Gastrocnemius medialis (tissue), 4 donors: ENCODE measurements around the gene HIVEP1. TPM values are rescaled to one million over a fixed set of nuclear protein-coding genes. Genes with fewer than 3 reads are reported as not detected.

Experiments
- ATAC-seq, 2 donors: fragments of 150-250 bp; one replicate each; pipeline ENCODE4 v1.9.1; 2016
- DNase-seq, 2 donors: peaks; one replicate each; pipeline ENCODE4 v3.0.0-alpha.2; 2019
- H3K27ac ChIP-seq, 4 donors: fragments of 200-600 bp; sonication (generic); 1 replicate in 1 of 4; 2 replicates in 3 of 4; pipeline ENCODE4 v1.5.1; 2016 to 2018; ENCODE audit warnings: mild to moderate bottlenecking in 2 of 4, moderate library complexity in 1 of 4
- H3K27me3 ChIP-seq, 3 donors: fragments of 200-600 bp; sonication (generic) in 2 of 3; 1 replicate in 1 of 3; 2 replicates in 2 of 3; pipeline versions ENCODE4 v1.5.1 to v1.6.0; 2016 to 2019; ENCODE audit warnings: mild to moderate bottlenecking in 1 of 3, moderate library complexity in 1 of 3
- H3K36me3 ChIP-seq, 2 donors: fragments of 200-600 bp; sonication (generic) in 1 of 2; one replicate each; pipeline ENCODE4 v1.5.1; 2017 to 2018
- H3K4me1 ChIP-seq, 2 donors: fragments of 200-600 bp; sonication (generic) in 1 of 2; one replicate each; pipeline ENCODE4 v1.5.1; 2016 to 2017; ENCODE audit warnings: mild to moderate bottlenecking in 2 of 2
- H3K4me3 ChIP-seq, 4 donors: fragments of 200-600 bp; sonication (generic) in 3 of 4; 1 replicate in 1 of 4; 2 replicates in 3 of 4; pipeline ENCODE4 v1.5.1; 2016 to 2019; ENCODE audit warnings: mild to moderate bottlenecking in 2 of 4
- H3K9me3 ChIP-seq, 3 donors: fragments of 200-600 bp; sonication (generic) in 2 of 3; 1 replicate in 1 of 3; 2 replicates in 2 of 3; pipeline ENCODE4 v1.5.1; 2016 to 2019
- POLR2A ChIP-seq, 2 donors: fragments of 450-650 bp; IDR thresholded peaks; one replicate each; pipeline ENCODE4 v1.6.1; 2017; ENCODE audit warnings: antibody characterized with exemption in 2 of 2, mild to moderate bottlenecking in 2 of 2, moderate library complexity in 2 of 2
- in situ Hi-C, 4 donors: fragments of 200-750 bp; cut with MboI; loops; one replicate each; pipeline versions ENCODE4 v1.15.0 to v1.8.0; 2017; ENCODE audit warnings: low sequenced_read_pairs in 4 of 4
- intact Hi-C: fragments of 100-400 bp; cut with DNase I; formaldehyde crosslinking; loops from one replicate; pipeline ENCODE4 v1.15.1; 2023; ENCODE audit warnings: low total_unique reads
- total RNA-seq, 4 donors: library from RNA; depleted of rRNA; stranded (reverse); fragments of >200 nt; gene quantifications; one replicate each; pipeline versions ENCODE4 v1.1.0 to v1.2.3, GENCODE V29; 2016
- TF ChIP-seq, protein P1 (sequence below), 5 experiments: fragments of 450-650 bp in 3 of 5; fragments of 200-600 bp in 2 of 5; sonication (generic) in 2 of 5; IDR thresholded peaks in 4 of 5; conservative IDR thresholded peaks in 1 of 5; 1 replicate in 4 of 5; 2 replicates in 1 of 5; pipeline ENCODE4 v1.5.1; 2016 to 2019; ENCODE audit warnings: antibody characterized with exemption in 5 of 5, mild to moderate bottlenecking in 3 of 5, moderate library complexity in 3 of 5

HIVEP1 gene
- total RNA-seq, 4 donors from 2014 or later = 8.3 to 13.5 (median 10.5) TPM

DNA sequence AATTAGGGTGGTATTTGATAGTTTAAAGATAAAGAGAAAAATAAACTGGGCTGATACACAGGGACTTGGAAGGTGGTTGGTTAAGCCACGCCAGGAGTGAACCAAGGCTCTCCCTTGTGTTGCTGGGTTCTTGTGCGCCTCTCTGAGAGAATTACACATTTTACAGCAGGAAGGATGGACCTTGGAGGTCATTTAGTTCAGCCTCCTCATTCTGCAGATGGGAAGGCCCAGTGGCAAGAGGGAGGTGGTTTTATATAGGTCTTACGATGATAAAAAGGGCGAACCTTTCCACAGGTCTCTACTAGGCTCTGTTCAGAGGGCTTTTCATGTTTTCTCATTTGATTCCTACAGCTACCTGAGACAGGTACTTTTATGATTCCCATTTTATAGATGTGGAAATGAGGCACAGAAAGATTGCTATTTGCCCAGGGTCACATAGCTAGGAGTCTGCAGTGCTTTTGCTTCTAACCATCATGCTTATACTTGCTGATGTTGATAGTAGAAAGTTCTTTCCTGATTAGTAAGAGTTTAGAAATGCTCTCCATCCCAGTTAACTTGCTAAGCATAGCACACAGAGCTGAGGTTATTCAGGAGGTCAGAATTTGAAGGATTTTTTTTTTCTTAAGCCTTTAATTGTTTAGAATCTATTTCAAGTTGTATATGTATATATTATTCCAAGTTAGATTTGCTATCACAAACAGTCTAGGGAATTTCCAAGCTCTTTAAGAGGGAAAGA, 12.8 kb downstream of the HIVEP1 start:
- Histone ChIP-seq H3K9me3 (no peaks in the 10 kb centered on the region), H3K4me1 (peaks cover 0 to 12% of the 10 kb centered on the region in 2 donors), H3K27me3 (no peaks in the 10 kb centered on the region), H3K27ac (no peak overlapping the region), H3K36me3 (no peaks in the 10 kb centered on the region), H3K4me3 (no peak overlapping the region)
- TF ChIP-seq, protein P1, sequence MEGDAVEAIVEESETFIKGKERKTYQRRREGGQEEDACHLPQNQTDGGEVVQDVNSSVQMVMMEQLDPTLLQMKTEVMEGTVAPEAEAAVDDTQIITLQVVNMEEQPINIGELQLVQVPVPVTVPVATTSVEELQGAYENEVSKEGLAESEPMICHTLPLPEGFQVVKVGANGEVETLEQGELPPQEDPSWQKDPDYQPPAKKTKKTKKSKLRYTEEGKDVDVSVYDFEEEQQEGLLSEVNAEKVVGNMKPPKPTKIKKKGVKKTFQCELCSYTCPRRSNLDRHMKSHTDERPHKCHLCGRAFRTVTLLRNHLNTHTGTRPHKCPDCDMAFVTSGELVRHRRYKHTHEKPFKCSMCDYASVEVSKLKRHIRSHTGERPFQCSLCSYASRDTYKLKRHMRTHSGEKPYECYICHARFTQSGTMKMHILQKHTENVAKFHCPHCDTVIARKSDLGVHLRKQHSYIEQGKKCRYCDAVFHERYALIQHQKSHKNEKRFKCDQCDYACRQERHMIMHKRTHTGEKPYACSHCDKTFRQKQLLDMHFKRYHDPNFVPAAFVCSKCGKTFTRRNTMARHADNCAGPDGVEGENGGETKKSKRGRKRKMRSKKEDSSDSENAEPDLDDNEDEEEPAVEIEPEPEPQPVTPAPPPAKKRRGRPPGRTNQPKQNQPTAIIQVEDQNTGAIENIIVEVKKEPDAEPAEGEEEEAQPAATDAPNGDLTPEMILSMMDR (IDR thresholded peaks at IDR 0.05 in 4 of 5, conservative IDR thresholded peaks at IDR 0.05 in 1 of 5) = no peak
- TF ChIP-seq POLR2A (IDR thresholded peaks at IDR 0.05) = no peak
- ATAC-seq (no peak), DNase-seq (no peak)
- in situ Hi-C loops = no loop called here
- intact Hi-C loops = no loop called here

DNA sequence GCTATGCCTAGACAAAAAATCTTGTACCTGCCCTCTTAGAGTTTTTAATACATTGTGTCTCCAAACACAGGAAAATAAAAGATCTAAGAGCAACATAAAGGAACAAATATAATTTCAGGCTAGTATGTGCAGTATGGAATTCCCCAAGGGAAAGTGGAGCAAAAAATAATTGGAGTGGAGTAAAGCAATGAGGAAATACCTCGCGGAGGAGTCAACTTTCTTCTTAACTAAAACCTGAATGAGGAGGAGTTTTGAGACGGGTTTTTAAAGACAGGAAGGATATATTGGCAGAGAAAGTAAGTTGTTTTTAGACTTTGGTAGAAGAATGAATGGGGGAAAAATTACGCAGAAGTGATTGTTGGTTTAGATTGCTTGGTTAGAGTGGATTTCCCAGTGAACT, 14.0 kb downstream of the HIVEP1 start:
- Histone ChIP-seq H3K4me3 (no peak overlapping the region), H3K9me3 (no peaks in the 10 kb centered on the region), H3K4me1 (peaks cover 0 to 12% of the 10 kb centered on the region in 2 donors), H3K36me3 (no peaks in the 10 kb centered on the region), H3K27ac (no peak overlapping the region), H3K27me3 (no peaks in the 10 kb centered on the region)
- in situ Hi-C loops (no loop called here), intact Hi-C loops (no loop called here)
- TF ChIP-seq, protein P1 (IDR thresholded peaks at IDR 0.05 in 4 of 5, conservative IDR thresholded peaks at IDR 0.05 in 1 of 5) = no peak
- TF ChIP-seq POLR2A (IDR thresholded peaks at IDR 0.05) = no peak
- DNase-seq = no peak
- no peak for ATAC-seq

DNA sequence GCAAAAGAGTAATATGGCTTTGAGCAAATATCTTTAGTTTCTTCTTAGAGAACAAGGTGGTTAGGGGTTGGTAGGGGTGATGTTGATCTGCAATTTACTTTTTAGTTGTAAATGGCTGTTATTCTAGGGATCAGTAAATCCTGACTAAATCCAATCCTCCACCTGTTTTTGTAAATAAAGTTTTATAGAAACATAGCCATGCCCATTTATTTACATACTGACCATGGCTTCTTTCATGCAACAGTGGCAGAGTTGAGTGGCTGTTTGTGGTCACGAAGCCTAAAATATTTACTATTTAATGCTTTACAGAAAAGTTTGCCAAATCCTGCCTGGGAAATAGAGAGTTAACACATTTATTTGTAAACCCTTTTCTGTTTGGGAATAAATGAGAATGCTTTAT, 14.7 kb downstream of the HIVEP1 start:
- no peaks in the 10 kb centered on the region for H3K27me3 ChIP-seq
- ATAC-seq (no peak), DNase-seq (no peak)
- no peak overlapping the region for H3K27ac ChIP-seq
- no peaks in the 10 kb centered on the region for H3K36me3 ChIP-seq
- H3K9me3 ChIP-seq = no peaks in the 10 kb centered on the region
- H3K4me1 ChIP-seq = peaks cover 0 to 12% of the 10 kb centered on the region in 2 donors
- no peak for TF ChIP-seq POLR2A (IDR thresholded peaks at IDR 0.05)
- TF ChIP-seq, protein P1 (IDR thresholded peaks at IDR 0.05 in 4 of 5, conservative IDR thresholded peaks at IDR 0.05 in 1 of 5) = no peak
- in situ Hi-C loops (no loop called here), intact Hi-C loops (no loop called here)
- H3K4me3 ChIP-seq = no peak overlapping the region

DNA sequence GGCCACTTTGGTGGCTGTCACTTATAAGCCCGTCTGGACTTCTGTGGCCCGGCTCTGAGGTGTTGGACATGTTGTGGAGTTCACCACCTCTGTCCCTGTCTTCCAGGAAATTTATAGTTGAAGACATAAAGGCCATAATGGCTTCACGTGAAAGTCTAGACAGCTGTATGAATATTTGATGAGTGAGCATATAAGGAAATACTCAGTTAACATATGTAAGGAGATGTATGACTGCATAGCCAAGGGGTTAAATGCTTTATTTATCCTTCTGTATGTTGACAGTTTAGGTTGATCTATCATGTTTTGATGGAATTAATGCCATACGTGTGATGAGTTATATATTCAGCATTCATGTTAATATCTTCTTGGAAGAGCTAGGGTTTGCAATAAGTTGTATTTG, 16.1 kb downstream of the HIVEP1 start:
- Histone ChIP-seq H3K9me3 (no peaks in the 10 kb centered on the region), H3K36me3 (no peaks in the 10 kb centered on the region), H3K27me3 (no peaks in the 10 kb centered on the region), H3K4me1 (peaks cover 0 to 15% of the 10 kb centered on the region in 2 donors), H3K4me3 (no peak overlapping the region), H3K27ac (no peak overlapping the region)
- in situ Hi-C loops = no loop called here
- intact Hi-C loops = no loop called here
- no peak for DNase-seq
- no peak for ATAC-seq
- TF ChIP-seq POLR2A (IDR thresholded peaks at IDR 0.05) = no peak
- TF ChIP-seq, protein P1 (IDR thresholded peaks at IDR 0.05 in 4 of 5, conservative IDR thresholded peaks at IDR 0.05 in 1 of 5) = no peak
